Coronary artery (tissue), 2 donors: ENCODE results near the gene STK17A.
A peak's percentile ranks its signal among the peaks of the same experiment; 100 is the strongest.

Experiments
- DNase-seq: peaks from one replicate; pipeline ENCODE4 v3.0.0-alpha.2; 2017; ENCODE audit warnings: low spot score
- H3K27ac ChIP-seq, 2 donors: fragments of 200-600 bp; sonication (generic); one replicate each; pipeline ENCODE4 v1.5.1; 2016 to 2019
- H3K4me3 ChIP-seq: fragments of 200-600 bp; sonication (generic); 2 replicates; pipeline ENCODE4 v1.5.1; 2016; ENCODE audit warnings: mild to moderate bottlenecking, moderate library complexity
- CTCF ChIP-seq: fragments of 200-600 bp; sonication (generic); IDR thresholded peaks from one replicate; pipeline ENCODE4 v1.5.1; 2019; ENCODE audit warnings: antibody characterized with exemption

Gene STK17A

DNA sequence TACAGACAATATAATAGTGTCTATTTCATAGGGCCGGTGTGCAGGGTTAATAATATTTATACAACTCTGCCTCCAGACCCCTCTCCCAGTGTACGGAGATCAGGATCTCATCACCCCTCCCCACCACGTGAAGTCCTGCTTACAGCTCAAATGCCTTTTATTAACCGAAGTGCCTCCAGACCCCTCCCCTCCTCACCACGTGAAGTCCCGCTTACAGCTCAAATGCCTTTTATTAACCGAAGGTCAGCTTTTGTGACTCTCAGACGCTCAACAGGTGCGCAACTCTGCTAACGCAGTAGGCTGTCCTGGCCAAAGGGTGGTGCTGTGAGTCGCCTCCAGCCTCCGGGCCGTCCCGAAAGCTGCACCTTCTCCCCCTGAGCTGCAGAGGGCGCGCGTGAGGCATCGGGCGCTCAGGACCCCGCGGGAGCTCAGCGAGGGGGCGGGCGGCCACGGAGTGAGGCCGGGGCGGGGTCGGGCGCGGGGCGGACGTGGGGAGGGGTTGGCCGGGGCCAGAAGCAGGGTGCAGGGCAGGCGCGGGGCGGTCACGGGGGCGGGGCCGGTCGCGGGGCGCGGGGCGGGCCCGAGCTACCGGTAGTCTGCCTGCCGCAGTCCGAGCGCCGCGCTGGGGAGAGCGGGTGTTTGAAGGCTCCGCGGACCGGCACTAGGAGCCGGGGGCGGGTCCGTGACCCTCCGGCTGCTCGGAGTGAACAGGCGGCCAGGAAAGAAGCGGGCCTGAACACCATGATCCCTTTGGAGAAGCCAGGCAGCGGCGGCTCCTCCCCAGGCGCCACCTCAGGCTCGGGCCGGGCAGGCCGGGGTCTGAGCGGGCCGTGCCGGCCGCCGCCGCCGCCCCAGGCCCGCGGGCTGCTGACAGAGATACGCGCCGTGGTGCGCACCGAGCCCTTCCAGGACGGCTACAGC, at the start of gene STK17A:
STK17A (plus strand) TSS at position 606 of the 921 bp plus-strand sequence; CDS start at position 742, 136 bp downstream.
- Histone ChIP-seq H3K27ac (peak within 1 kb of the TSS; percentile 92 to 98), H3K4me3 (peak within 1 kb of the TSS; percentile 99)
- DNase-seq: peak; percentile 96
- peak; percentile 99 for TF ChIP-seq CTCF

DNA sequence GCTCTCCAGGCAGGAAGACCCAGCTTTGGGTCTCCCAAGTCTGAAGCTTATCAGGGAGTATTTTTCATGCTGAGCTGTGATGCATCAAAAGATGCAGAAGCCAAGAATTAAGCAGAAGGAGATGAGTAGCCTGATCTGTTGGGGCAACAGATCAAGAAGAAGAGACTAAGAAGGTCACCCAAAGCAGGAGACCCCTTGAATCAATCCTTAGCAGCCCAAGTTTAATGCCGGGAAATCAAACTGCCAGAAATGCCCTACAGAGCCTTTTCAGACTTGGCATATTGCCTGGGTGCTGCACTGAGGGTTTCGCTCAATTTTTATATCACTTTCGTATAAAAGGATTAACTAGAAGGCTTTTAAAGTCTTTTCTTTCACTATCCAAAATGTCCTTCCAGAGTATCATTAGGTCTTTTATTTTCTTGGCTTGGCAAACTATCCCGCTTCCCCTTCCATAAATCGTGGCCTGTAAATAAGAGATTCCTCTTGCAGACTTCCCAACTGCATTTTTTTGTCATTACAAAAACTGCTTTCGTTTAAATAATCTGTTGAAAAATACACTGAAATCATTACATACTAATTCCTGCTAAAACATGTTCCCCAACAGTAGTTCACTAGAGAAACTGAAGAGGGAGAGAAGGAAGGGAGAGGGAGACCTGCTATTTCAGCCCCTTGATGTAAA, 49.0 kb upstream of the STK17A start:
- no peak for DNase-seq
- H3K4me3 ChIP-seq: no peak overlapping the region
- no peak for TF ChIP-seq CTCF
- no peak overlapping the region for H3K27ac ChIP-seq

GRCh38 chr7:43535031-43535451, 47.9 kb upstream of the STK17A start:
- no peak overlapping the region for H3K4me3 ChIP-seq
- TF ChIP-seq CTCF: no peak
- no peak for DNase-seq
- no peak overlapping the region for H3K27ac ChIP-seq

DNA sequence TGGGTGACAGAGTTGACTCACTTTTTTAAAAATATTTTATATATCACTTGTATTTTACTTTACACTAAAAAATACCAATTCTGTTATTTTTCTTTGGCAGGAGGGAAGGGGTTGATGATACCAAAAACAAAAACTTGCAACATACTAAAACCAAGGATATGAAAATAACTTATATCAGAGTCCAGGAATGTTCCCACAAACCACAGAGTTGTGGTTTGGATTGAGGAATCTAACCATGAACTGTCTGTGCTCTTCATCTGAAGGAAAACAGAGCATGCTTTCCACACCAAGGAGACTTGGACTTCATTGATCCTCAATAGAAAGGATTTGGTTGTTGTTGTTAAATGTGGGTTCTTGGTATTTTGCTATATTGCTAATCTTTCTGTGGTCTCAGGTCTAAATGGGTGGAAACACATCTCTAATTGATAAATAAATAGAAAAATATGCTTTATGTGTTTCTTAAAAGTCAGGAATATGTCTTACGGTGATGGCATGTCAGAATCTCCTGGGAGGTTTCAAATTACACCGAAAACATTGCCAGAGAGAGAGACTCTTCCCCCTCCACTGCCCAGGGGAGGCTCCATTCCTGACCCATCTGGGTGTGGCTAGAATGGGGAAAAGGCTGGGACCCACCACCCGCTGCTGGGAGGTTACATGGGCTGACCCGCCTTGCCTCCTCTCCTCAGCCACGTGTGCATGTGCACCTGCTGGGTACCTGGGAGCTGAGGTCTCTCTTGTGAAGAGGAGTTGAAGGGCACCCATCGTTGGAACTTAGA, 46.9 kb upstream of the STK17A start:
- DNase-seq: no peak
- peak overlapping the region in 1 of 2 donors; percentile 19 for H3K27ac ChIP-seq
- no peak for TF ChIP-seq CTCF
- no peak overlapping the region for H3K4me3 ChIP-seq

- H3K27ac ChIP-seq: peak overlapping the region in 1 of 2 donors; percentile 19
- no peak for DNase-seq
Observed at GRCh38 chr7:43536773-43537172, 46.1 kb upstream of the STK17A start.

More at GRCh38 chr7:43536773-43537172, 46.1 kb upstream of the STK17A start:
- TF ChIP-seq CTCF: no peak
- no peak overlapping the region for H3K4me3 ChIP-seq
